ENCODE data around the gene ADD1. TPM values are rescaled to one million over a fixed set of nuclear protein-coding genes. Genes with fewer than 3 reads are reported as not detected.

ADD1 gene
- 177 TPM for total RNA-seq
- 100 to 1,000 TPM; 165 to 216 (median 176) TPM for polyA plus RNA-seq (ENCODE audit: insufficient read depth in 1 of 8, insufficient read length in 8 of 8, low replicate concordance in 1 of 8)
- long read RNA-seq, donor 1, partial matches to known transcripts = 12 of 16 reads
- long read RNA-seq, donor 1, other reads (novel, unspliced or antisense) = 0 of 16 reads
- long read RNA-seq, donor 2 = 0 reads
- long read RNA-seq, donor 3, full-length matches to known transcripts = 13 of 51 reads
- long read RNA-seq, donor 3, partial matches to known transcripts = 20 of 51 reads
- long read RNA-seq, donor 3, other reads (novel, unspliced or antisense) = 18 of 51 reads
- long read RNA-seq, donor 4, full-length matches to known transcripts = 14 of 46 reads
- long read RNA-seq, donor 4, partial matches to known transcripts = 25 of 46 reads
- long read RNA-seq, donor 4, other reads (novel, unspliced or antisense) = 7 of 46 reads
- long read RNA-seq, donor 5, full-length matches to known transcripts = 18 of 137 reads
- long read RNA-seq, donor 5, partial matches to known transcripts = 89 of 137 reads
- long read RNA-seq, donor 5, other reads (novel, unspliced or antisense) = 30 of 137 reads
- long read RNA-seq, donor 6, full-length matches to known transcripts = 7 of 33 reads
- long read RNA-seq, donor 6, partial matches to known transcripts = 15 of 33 reads
- long read RNA-seq, donor 6, other reads (novel, unspliced or antisense) = 11 of 33 reads
- long read RNA-seq, donor 7, full-length matches to known transcripts = 6 of 48 reads
- long read RNA-seq, donor 7, partial matches to known transcripts = 26 of 48 reads
- long read RNA-seq, donor 7, other reads (novel, unspliced or antisense) = 16 of 48 reads
- long read RNA-seq, donor 8, full-length matches to known transcripts = 7 of 36 reads
- long read RNA-seq, donor 8, partial matches to known transcripts = 22 of 36 reads
- long read RNA-seq, donor 8, other reads (novel, unspliced or antisense) = 7 of 36 reads
- long read RNA-seq, donor 9, full-length matches to known transcripts = 10 of 39 reads
- long read RNA-seq, donor 9, partial matches to known transcripts = 29 of 39 reads
- long read RNA-seq, donor 9, other reads (novel, unspliced or antisense) = 0 of 39 reads
- long read RNA-seq, donor 10, full-length matches to known transcripts = 7 of 37 reads
- long read RNA-seq, donor 10, partial matches to known transcripts = 30 of 37 reads
- long read RNA-seq, donor 10, other reads (novel, unspliced or antisense) = 0 of 37 reads
- long read RNA-seq, donor 11, full-length matches to known transcripts = 8 of 67 reads
- long read RNA-seq, donor 11, partial matches to known transcripts = 53 of 67 reads
- long read RNA-seq, donor 11, other reads (novel, unspliced or antisense) = 6 of 67 reads

- WGBS (ENCODE audit: insufficient coverage) = under 1% methylated on average over 65 of the region's 65 CpGs
- peak within 1 kb of the TSS; percentile 78 for H3K27ac ChIP-seq (ENCODE audit: low read length)
- H3K9me3 ChIP-seq (replicated peaks; ENCODE audit: control insufficient read depth, low read depth, low read length) = no peaks in the 10 kb centered on the region
- DNase-seq = peak; percentile 98
- peaks cover 14% of the 10 kb centered on the region for H3K4me1 ChIP-seq (ENCODE audit: control insufficient read depth, insufficient read depth, low read length)
- peak within 1 kb of the TSS; percentile 82 for H3K4me3 ChIP-seq (ENCODE audit: low read length)
- no peaks in the 10 kb centered on the region for H3K36me3 ChIP-seq (ENCODE audit: control insufficient read depth, insufficient read depth, low read length)
- no peaks in the 10 kb centered on the region for H3K27me3 ChIP-seq (ENCODE audit: control insufficient read depth, insufficient read depth, low read length)
Observed at GRCh38 chr4:2843263-2843940, at the start of gene ADD1. ADD1 (plus strand) TSS chr4:2843844; CDS start chr4:2875916, 32,072 bp downstream.

- 54% methylated on average over 5 of the region's 11 CpGs for WGBS (ENCODE audit: insufficient coverage)
- Histone ChIP-seq H3K4me1 (ENCODE audit: control insufficient read depth, insufficient read depth, low read length) (peaks cover 88% of the 10 kb centered on the region), H3K4me3 (ENCODE audit: low read length) (peak overlapping the region; percentile 62)
Observed at GRCh38 chr4:2794486-2795299, 49.0 kb upstream of the ADD1 start.

GRCh38 chr4:2795300-2795892, 48.2 kb upstream of the ADD1 start:
- H3K27ac ChIP-seq (ENCODE audit: low read length) = no peak overlapping the region
- H3K4me1 ChIP-seq (ENCODE audit: control insufficient read depth, insufficient read depth, low read length) = peaks cover 89% of the 10 kb centered on the region
- H3K9me3 ChIP-seq (replicated peaks; ENCODE audit: control insufficient read depth, low read depth, low read length) = no peaks in the 10 kb centered on the region
- peaks cover 3% of the 10 kb centered on the region for H3K27me3 ChIP-seq (ENCODE audit: control insufficient read depth, insufficient read depth, low read length)
- DNase-seq = no peak
- 74% methylated on average over 13 of the region's 17 CpGs for WGBS (ENCODE audit: insufficient coverage)
- no peak overlapping the region for H3K4me3 ChIP-seq (ENCODE audit: low read length)
- no peaks in the 10 kb centered on the region for H3K36me3 ChIP-seq (ENCODE audit: control insufficient read depth, insufficient read depth, low read length)

More at GRCh38 chr4:2794486-2795299, 49.0 kb upstream of the ADD1 start:
- Histone ChIP-seq H3K27ac (ENCODE audit: low read length) (peak overlapping the region; percentile 3), H3K9me3 (replicated peaks; ENCODE audit: control insufficient read depth, low read depth, low read length) (no peaks in the 10 kb centered on the region), H3K27me3 (ENCODE audit: control insufficient read depth, insufficient read depth, low read length) (peaks cover 3% of the 10 kb centered on the region), H3K36me3 (ENCODE audit: control insufficient read depth, insufficient read depth, low read length) (no peaks in the 10 kb centered on the region)
- DNase-seq = peak; percentile 74

GRCh38 chr4:2795893-2796848, 47.5 kb upstream of the ADD1 start:
- peak overlapping the region; percentile 35 for H3K27ac ChIP-seq (ENCODE audit: low read length)

GRCh38 chr4:2796849-2797544, 46.6 kb upstream of the ADD1 start:
- WGBS (ENCODE audit: insufficient coverage) = 71% methylated on average over 12 of the region's 13 CpGs
- Histone ChIP-seq H3K27me3 (ENCODE audit: control insufficient read depth, insufficient read depth, low read length) (peaks cover 3% of the 10 kb centered on the region), H3K4me3 (ENCODE audit: low read length) (no peak overlapping the region), H3K9me3 (replicated peaks; ENCODE audit: control insufficient read depth, low read depth, low read length) (no peaks in the 10 kb centered on the region), H3K27ac (ENCODE audit: low read length) (peak overlapping the region; percentile 35), H3K36me3 (ENCODE audit: control insufficient read depth, insufficient read depth, low read length) (no peaks in the 10 kb centered on the region), H3K4me1 (ENCODE audit: control insufficient read depth, insufficient read depth, low read length) (peaks cover 92% of the 10 kb centered on the region)
- DNase-seq = no peak

More at GRCh38 chr4:2795893-2796848, 47.5 kb upstream of the ADD1 start:
- H3K4me3 ChIP-seq (ENCODE audit: low read length) = no peak overlapping the region
- peaks cover 3% of the 10 kb centered on the region for H3K27me3 ChIP-seq (ENCODE audit: control insufficient read depth, insufficient read depth, low read length)
- peak; percentile 13 for DNase-seq
- 72% methylated on average over 20 of the region's 27 CpGs for WGBS (ENCODE audit: insufficient coverage)
- H3K4me1 ChIP-seq (ENCODE audit: control insufficient read depth, insufficient read depth, low read length) = peaks cover 90% of the 10 kb centered on the region
- no peaks in the 10 kb centered on the region for H3K36me3 ChIP-seq (ENCODE audit: control insufficient read depth, insufficient read depth, low read length)
- H3K9me3 ChIP-seq (replicated peaks; ENCODE audit: control insufficient read depth, low read depth, low read length) = no peaks in the 10 kb centered on the region

- H3K4me1 ChIP-seq (ENCODE audit: control insufficient read depth, insufficient read depth, low read length) = peaks cover 89% of the 10 kb centered on the region
- no peak for DNase-seq
- peaks cover 3% of the 10 kb centered on the region for H3K27me3 ChIP-seq (ENCODE audit: control insufficient read depth, insufficient read depth, low read length)
- WGBS (ENCODE audit: insufficient coverage) = 72% methylated on average over 17 of the region's 23 CpGs
- H3K4me3 ChIP-seq (ENCODE audit: low read length) = no peak overlapping the region
- H3K27ac ChIP-seq (ENCODE audit: low read length) = peak overlapping the region; percentile 97
- no peaks in the 10 kb centered on the region for H3K9me3 ChIP-seq (replicated peaks; ENCODE audit: control insufficient read depth, low read depth, low read length)
- no peaks in the 10 kb centered on the region for H3K36me3 ChIP-seq (ENCODE audit: control insufficient read depth, insufficient read depth, low read length)
Observed at GRCh38 chr4:2797545-2798305, 45.9 kb upstream of the ADD1 start.

Measured in muscle of leg (tissue), 16 donors.